Calu3 (cell line): Measurements from ENCODE around the gene KLK6. TPM values are rescaled to one million over a fixed set of nuclear protein-coding genes. Genes with fewer than 3 reads are reported as not detected.

Source experiments
- BruUV-seq: library from RNA; stranded (reverse); fragments of 400-500 nt; replicated peaks from 2 replicates; lab custom pipeline; 2021; lab: Mats Ljungman, UMichigan
- CTCF ChIA-PET: fragments of 300-600 bp; sonication (Branson Sonifier 250); formaldehyde crosslinking; loops from one replicate; lab custom pipeline; 2022; ENCODE audit warnings: antibody characterized with exemption; lab: Charles Lee
- DNase-seq: peaks from one replicate; pipeline ENCODE4 v3.0.0; 2022
- H3K27ac Mint-ChIP-seq: one replicate; pipeline ENCODE4 v1.8.0; 2022; ENCODE audit warnings: mixed read lengths; ENCODE audit not compliant: unreplicated experiment
- H3K27me3 Mint-ChIP-seq: one replicate; pipeline ENCODE4 v1.8.0; 2022; ENCODE audit warnings: mixed read lengths; ENCODE audit not compliant: unreplicated experiment
- H3K36me3 Mint-ChIP-seq: one replicate; pipeline ENCODE4 v1.8.0; 2022; ENCODE audit warnings: mild to moderate bottlenecking, moderate library complexity, mixed read lengths; ENCODE audit not compliant: insufficient read depth, unreplicated experiment
- H3K4me1 Mint-ChIP-seq: one replicate; pipeline ENCODE4 v1.8.0; 2022; ENCODE audit warnings: mild to moderate bottlenecking, low read depth, mixed read lengths; ENCODE audit not compliant: unreplicated experiment
- H3K4me3 Mint-ChIP-seq: one replicate; pipeline ENCODE4 v1.8.0; 2022; ENCODE audit warnings: mild to moderate bottlenecking, low read depth, moderate library complexity, mixed read lengths; ENCODE audit not compliant: unreplicated experiment
- H3K9me3 Mint-ChIP-seq: one replicate; pipeline ENCODE4 v1.8.0; 2022; ENCODE audit warnings: low read depth, mixed read lengths; ENCODE audit not compliant: unreplicated experiment
- CTCF ChIP-seq: fragments of 200-600 bp; IDR thresholded peaks from one replicate; pipeline ENCODE4 v1.8.0; 2022; ENCODE audit warnings: antibody characterized with exemption; ENCODE audit not compliant: unreplicated experiment
- intact Hi-C: fragments of 100-400 bp; cut with micrococcal nuclease; formaldehyde crosslinking; loops from one replicate; pipeline ENCODE4 v1.10.0; 2022; ENCODE audit not compliant: unreplicated experiment
- total RNA-seq: library from RNA; stranded (reverse); gene quantifications from 2 replicates; pipeline ENCODE4 v1.2.3, GENCODE V29; 2022

KLK6 gene
- total RNA-seq, 1 experiment from 2014 or later, result 269 TPM

GRCh38 chr19:50931023-50931422 is 38.4 kb downstream of the KLK6 start:
- DNase-seq, result no peak
- H3K9me3 Mint-ChIP-seq, result no peaks in the 10 kb centered on the region
- no TSS peak for BruUV-seq
- no peaks in the 10 kb centered on the region for H3K27me3 Mint-ChIP-seq
- H3K4me1 Mint-ChIP-seq, result peaks cover 43% of the 10 kb centered on the region
- H3K27ac Mint-ChIP-seq, result peak overlapping the region; percentile 59
- intact Hi-C loops, result loop anchor here (2.0 kb wide), 1 partner anchor 166 kb away; no protein-coding TSS in a partner anchor
- no peak for TF ChIP-seq CTCF
- CTCF ChIA-PET, result interaction anchor here (0.9 kb wide), 1 partner anchor 24 kb away, joined by 3 read pairs; no protein-coding TSS in a partner anchor
- H3K4me3 Mint-ChIP-seq, result no peak overlapping the region
- peaks cover 14% of the 10 kb centered on the region for H3K36me3 Mint-ChIP-seq

- H3K9me3 Mint-ChIP-seq, result no peaks in the 10 kb centered on the region
- H3K27ac Mint-ChIP-seq, result no peak overlapping the region
- TF ChIP-seq CTCF, result no peak
- peaks cover 14% of the 10 kb centered on the region for H3K36me3 Mint-ChIP-seq
- H3K4me3 Mint-ChIP-seq, result no peak overlapping the region
- no peaks in the 10 kb centered on the region for H3K27me3 Mint-ChIP-seq
- intact Hi-C loops, result no loop called here
- DNase-seq, result no peak
- CTCF ChIA-PET, result no interaction called here
- no TSS peak for BruUV-seq
- H3K4me1 Mint-ChIP-seq, result peaks cover 39% of the 10 kb centered on the region
These were observed 40.6 kb downstream of the KLK6 start for GRCh38 chr19:50928831-50929230.

GRCh38 chr19:50926144-50926543 is 43.2 kb downstream of the KLK6 start:
- BruUV-seq, result no TSS peak
- no peak for DNase-seq
- peaks cover 26% of the 10 kb centered on the region for H3K4me1 Mint-ChIP-seq
- no peaks in the 10 kb centered on the region for H3K9me3 Mint-ChIP-seq
- CTCF ChIA-PET, result interaction anchor here (0.5 kb wide), 1 partner anchor 169 kb away, joined by 4 read pairs; no protein-coding TSS in a partner anchor
- no peak overlapping the region for H3K4me3 Mint-ChIP-seq
- H3K27me3 Mint-ChIP-seq, result no peaks in the 10 kb centered on the region
- intact Hi-C loops, result no loop called here
- TF ChIP-seq CTCF, result no peak
- no peak overlapping the region for H3K27ac Mint-ChIP-seq
- H3K36me3 Mint-ChIP-seq, result peaks cover 9% of the 10 kb centered on the region

GRCh38 chr19:50925734-50926133 is 43.7 kb downstream of the KLK6 start:
- no peak for DNase-seq
- no peak for TF ChIP-seq CTCF
- peaks cover 4% of the 10 kb centered on the region for H3K27me3 Mint-ChIP-seq
- CTCF ChIA-PET, result interaction anchor here (0.5 kb wide), 1 partner anchor 169 kb away, joined by 4 read pairs; no protein-coding TSS in a partner anchor
- BruUV-seq, result no TSS peak
- H3K4me3 Mint-ChIP-seq, result no peak overlapping the region
- H3K36me3 Mint-ChIP-seq, result peaks cover 5% of the 10 kb centered on the region
- peaks cover 24% of the 10 kb centered on the region for H3K4me1 Mint-ChIP-seq
- H3K27ac Mint-ChIP-seq, result no peak overlapping the region
- intact Hi-C loops, result no loop called here
- no peaks in the 10 kb centered on the region for H3K9me3 Mint-ChIP-seq
